Body of pancreas (tissue), 4 donors: ENCODE data around the gene ADCY5. TPM values are rescaled to one million over a fixed set of nuclear protein-coding genes. Genes with fewer than 3 reads are reported as not detected.

Experiments
- ATAC-seq: fragments of 150-250 bp; one replicate; pipeline ENCODE4 v1.9.1; 2016
- DNase-seq, 4 donors: peaks; one replicate each; pipeline ENCODE4 v3.0.0-alpha.2; 2019
- H3K27ac ChIP-seq, 4 donors: fragments of 200-600 bp; sonication (generic); 1 replicate in 3 of 4; 2 replicates in 1 of 4; pipeline versions ENCODE4 v1.5.1 to v1.6.1; 2016 to 2019; ENCODE audit warnings: mild to moderate bottlenecking in 1 of 4, mixed read lengths in 1 of 4, moderate library complexity in 1 of 4
- H3K27me3 ChIP-seq, 2 donors: fragments of 200-600 bp; sonication (generic); one replicate each; pipeline ENCODE4 v1.6.0; 2016; ENCODE audit warnings: mild to moderate bottlenecking in 1 of 2
- H3K36me3 ChIP-seq, 2 donors: fragments of 200-600 bp; sonication (generic); replicated peaks in 1 of 2; 2 replicates each; pipeline ENCODE4 v1.5.1; 2016; ENCODE audit warnings: low read depth in 2 of 2; ENCODE audit not compliant: insufficient read depth in 1 of 2
- H3K4me1 ChIP-seq: fragments of 200-600 bp; sonication (generic); one replicate; pipeline ENCODE4 v1.6.0; 2016
- H3K4me3 ChIP-seq, 2 donors: fragments of 200-600 bp; sonication (generic); 1 replicate in 1 of 2; 2 replicates in 1 of 2; pipeline ENCODE4 v1.5.1; 2016 to 2019
- H3K9me3 ChIP-seq, 3 donors: fragments of 200-600 bp; sonication (generic); 1 replicate in 2 of 3; 2 replicates in 1 of 3; pipeline ENCODE4 v1.5.1; 2016
- POLR2A ChIP-seq, 3 donors: fragments of 450-650 bp; IDR thresholded peaks; one replicate each; pipeline ENCODE4 v1.6.1; 2016; ENCODE audit warnings: antibody characterized with exemption in 3 of 3, mild to moderate bottlenecking in 2 of 3
- WGBS, 2 donors: methylation state at CpG; one replicate each; pipeline ENCODE4 v1.1.5; 2017; 5-methylcytosine and 5-hydroxymethylcytosine counted together
- intact Hi-C: fragments of 100-400 bp; cut with DNase I; formaldehyde crosslinking; loops from one replicate; pipeline ENCODE4 v1.15.1; 2023
- total RNA-seq, 2 donors: library from RNA; depleted of rRNA; stranded (reverse); fragments of >200 nt; gene quantifications; one replicate each; pipeline ENCODE4 v1.1.0, GENCODE V29; 2016
- TF ChIP-seq, protein P1 (sequence below), 7 experiments: fragments of 450-650 bp in 4 of 7; fragments of 200-600 bp in 3 of 7; sonication (generic) in 3 of 7; IDR thresholded peaks; one replicate each; pipeline ENCODE4 v1.5.1; 2016 to 2019; ENCODE audit warnings: antibody characterized with exemption in 7 of 7

Gene ADCY5
- total RNA-seq, 2 donors from 2014 or later: 10.6 to 18.8 TPM

GRCh38 chr3:123445702-123446101 is 3.2 kb downstream of the ADCY5 start:
- Histone ChIP-seq H3K4me3 (no peak overlapping the region), H3K4me1 (peaks cover 22% of the 10 kb centered on the region), H3K9me3 (no peaks in the 10 kb centered on the region), H3K36me3 (no peaks in the 10 kb centered on the region), H3K27ac (peak overlapping the region in 2 of 4 donors; percentile 52 to 54), H3K27me3 (peaks cover 0 to 21% of the 10 kb centered on the region in 2 donors)
- intact Hi-C loops: no loop called here
- WGBS, 2 donors: 7 to 21% methylated on average over 2 of the region's 2 CpGs
- no peak for DNase-seq
- no peak for ATAC-seq
- TF ChIP-seq, protein P1, sequence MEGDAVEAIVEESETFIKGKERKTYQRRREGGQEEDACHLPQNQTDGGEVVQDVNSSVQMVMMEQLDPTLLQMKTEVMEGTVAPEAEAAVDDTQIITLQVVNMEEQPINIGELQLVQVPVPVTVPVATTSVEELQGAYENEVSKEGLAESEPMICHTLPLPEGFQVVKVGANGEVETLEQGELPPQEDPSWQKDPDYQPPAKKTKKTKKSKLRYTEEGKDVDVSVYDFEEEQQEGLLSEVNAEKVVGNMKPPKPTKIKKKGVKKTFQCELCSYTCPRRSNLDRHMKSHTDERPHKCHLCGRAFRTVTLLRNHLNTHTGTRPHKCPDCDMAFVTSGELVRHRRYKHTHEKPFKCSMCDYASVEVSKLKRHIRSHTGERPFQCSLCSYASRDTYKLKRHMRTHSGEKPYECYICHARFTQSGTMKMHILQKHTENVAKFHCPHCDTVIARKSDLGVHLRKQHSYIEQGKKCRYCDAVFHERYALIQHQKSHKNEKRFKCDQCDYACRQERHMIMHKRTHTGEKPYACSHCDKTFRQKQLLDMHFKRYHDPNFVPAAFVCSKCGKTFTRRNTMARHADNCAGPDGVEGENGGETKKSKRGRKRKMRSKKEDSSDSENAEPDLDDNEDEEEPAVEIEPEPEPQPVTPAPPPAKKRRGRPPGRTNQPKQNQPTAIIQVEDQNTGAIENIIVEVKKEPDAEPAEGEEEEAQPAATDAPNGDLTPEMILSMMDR (IDR thresholded peaks at IDR 0.05): no peak
- no peak for TF ChIP-seq POLR2A (IDR thresholded peaks at IDR 0.05)

DNA sequence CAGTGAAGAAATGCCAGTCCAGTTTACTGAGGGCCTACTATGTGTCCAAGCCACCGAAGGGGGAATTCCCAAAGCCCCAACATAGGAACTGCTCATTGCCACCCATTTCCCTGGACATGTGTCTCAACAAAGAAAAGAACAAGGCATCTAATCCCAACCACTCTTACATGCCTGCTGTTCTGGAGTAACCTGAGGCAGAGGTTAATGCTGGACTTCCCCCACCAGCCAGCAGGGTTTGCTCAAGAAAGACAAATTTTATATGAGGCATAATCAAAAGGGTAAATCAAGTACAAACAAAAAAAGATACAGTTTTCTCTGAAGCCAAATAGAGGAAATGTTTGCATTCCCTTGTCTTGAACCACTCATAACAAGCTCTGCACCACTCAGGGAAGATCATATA is 4.1 kb downstream of the ADCY5 start:
- Histone ChIP-seq H3K4me3 (no peak overlapping the region), H3K4me1 (peaks cover 18% of the 10 kb centered on the region), H3K27ac (peak overlapping the region in 1 of 4 donors; percentile 21), H3K9me3 (no peaks in the 10 kb centered on the region), H3K27me3 (peaks cover 0 to 16% of the 10 kb centered on the region in 2 donors), H3K36me3 (no peaks in the 10 kb centered on the region)
- WGBS, 2 donors: 33 to 39% methylated on average over 1 of the region's 1 CpG
- TF ChIP-seq, protein P1 (IDR thresholded peaks at IDR 0.05): peak in 1 of 7 experiments; percentile 6
- TF ChIP-seq POLR2A (IDR thresholded peaks at IDR 0.05): no peak
- intact Hi-C loops: no loop called here
- ATAC-seq: no peak
- no peak for DNase-seq

- Histone ChIP-seq H3K9me3 (no peaks in the 10 kb centered on the region), H3K36me3 (no peaks in the 10 kb centered on the region), H3K27ac (no peak overlapping the region), H3K4me3 (no peak overlapping the region), H3K4me1 (peaks cover 16% of the 10 kb centered on the region), H3K27me3 (peaks cover 0 to 9% of the 10 kb centered on the region in 2 donors)
- DNase-seq (no peak), ATAC-seq (no peak)
- TF ChIP-seq POLR2A (IDR thresholded peaks at IDR 0.05): no peak
- TF ChIP-seq, protein P1 (IDR thresholded peaks at IDR 0.05): no peak
- intact Hi-C loops: no loop called here
- WGBS, 2 donors: 60 to 71% methylated on average over 6 of the region's 6 CpGs
Observed at GRCh38 chr3:123444023-123444422, 4.9 kb downstream of the ADCY5 start.

GRCh38 chr3:123442908-123443307 is 6.0 kb downstream of the ADCY5 start:
- Histone ChIP-seq H3K36me3 (no peaks in the 10 kb centered on the region), H3K27me3 (no peaks in the 10 kb centered on the region), H3K4me1 (peaks cover 6% of the 10 kb centered on the region), H3K4me3 (no peak overlapping the region), H3K27ac (no peak overlapping the region), H3K9me3 (no peaks in the 10 kb centered on the region)
- WGBS, 2 donors: 67 to 69% methylated on average over 7 of the region's 7 CpGs
- DNase-seq: no peak
- intact Hi-C loops: no loop called here
- ATAC-seq: no peak
- TF ChIP-seq, protein P1 (IDR thresholded peaks at IDR 0.05): no peak
- TF ChIP-seq POLR2A (IDR thresholded peaks at IDR 0.05): no peak

DNA sequence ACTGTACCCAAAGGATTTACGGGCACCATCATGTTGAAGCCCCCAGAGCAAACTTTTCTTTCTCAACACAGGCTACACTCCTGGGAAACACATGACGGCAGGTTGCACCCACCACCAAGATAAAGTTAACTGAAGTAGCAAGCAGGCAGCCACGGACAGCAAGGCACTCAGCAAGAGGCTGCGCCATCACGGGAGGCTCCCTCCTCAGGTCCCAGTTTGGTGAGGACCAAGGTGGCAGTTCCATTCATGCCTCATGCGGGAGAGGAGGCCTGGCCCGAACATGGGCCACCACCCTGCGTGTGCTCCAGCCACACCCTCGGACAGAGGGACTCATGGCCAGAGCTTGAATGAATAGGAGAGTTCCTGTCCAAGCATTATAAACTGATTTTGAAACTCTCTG is 6.8 kb downstream of the ADCY5 start:
- H3K4me3 ChIP-seq: no peak overlapping the region
- H3K27me3 ChIP-seq: no peaks in the 10 kb centered on the region
- no peaks in the 10 kb centered on the region for H3K9me3 ChIP-seq
- no peak overlapping the region for H3K27ac ChIP-seq
- 79 to 90% methylated on average over 5 to 9 of the region's 9 CpGs for WGBS, 2 donors
- intact Hi-C loops: no loop called here
- peaks cover 6% of the 10 kb centered on the region for H3K4me1 ChIP-seq
- DNase-seq (no peak), ATAC-seq (no peak)
- TF ChIP-seq POLR2A (IDR thresholded peaks at IDR 0.05): no peak
- TF ChIP-seq, protein P1 (IDR thresholded peaks at IDR 0.05): no peak
- H3K36me3 ChIP-seq: no peaks in the 10 kb centered on the region
